Activated CD8-positive, alpha-beta memory T cell treated with anti-CD3 and anti-CD28 coated beads, Interleukin-2, amount 10 ng/mL, durations not matched to agents 7 days and 5 days (primary cell): Measurements from ENCODE around the gene GABPB1. TPM values are rescaled to one million over a fixed set of nuclear protein-coding genes. Genes with fewer than 3 reads are reported as not detected.

Experiments used
- ATAC-seq: fragments of 150-1000 bp; cut with Tn5 transposase; one replicate; pipeline ENCODE4 v1.10.0; 2021; ENCODE audit warnings: moderate library complexity
- CTCF ChIA-PET: fragments of 350-600 bp; sonication (Branson Sonifier 250); formaldehyde crosslinking; loops from one replicate; lab custom pipeline; 2021; ENCODE audit warnings: antibody characterized with exemption; lab: Charles Lee
- DNase-seq: peaks from one replicate; pipeline ENCODE4 v3.0.0-alpha.2; 2020
- H3K27ac Mint-ChIP-seq: one replicate; pipeline ENCODE4 v1.8.0; 2021; ENCODE audit warnings: mild to moderate bottlenecking, mixed read lengths
- H3K27me3 Mint-ChIP-seq: one replicate; pipeline ENCODE4 v1.8.0; 2021; ENCODE audit warnings: mixed read lengths
- H3K36me3 Mint-ChIP-seq: one replicate; pipeline ENCODE4 v1.8.0; 2021; ENCODE audit warnings: mild to moderate bottlenecking, mixed read lengths
- H3K4me1 Mint-ChIP-seq: one replicate; pipeline ENCODE4 v1.8.0; 2021; ENCODE audit warnings: mixed read lengths
- H3K4me3 Mint-ChIP-seq: one replicate; pipeline ENCODE4 v1.8.0; 2021; ENCODE audit warnings: mild to moderate bottlenecking, moderate library complexity, mixed read lengths
- H3K9me3 Mint-ChIP-seq: one replicate; pipeline ENCODE4 v1.8.0; 2022; ENCODE audit warnings: low read depth, mixed read lengths
- total RNA-seq, 2 experiments: library from RNA; stranded (reverse); gene quantifications; one replicate each; pipeline ENCODE4 v1.2.3, GENCODE V29; 2021

GABPB1 gene
- total RNA-seq, 2 experiments from 2014 or later = 31.1 to 46.8 TPM

- CTCF ChIA-PET = interaction anchor here (0.7 kb wide), 1 partner anchor 1578 kb away, joined by 3 read pairs; no protein-coding TSS in a partner anchor
- Mint-ChIP-seq H3K9me3 (no peaks in the 10 kb centered on the region), H3K4me3 (no peak overlapping the region), H3K36me3 (peaks cover 52% of the 10 kb centered on the region), H3K27me3 (no peaks in the 10 kb centered on the region), H3K27ac (no peak overlapping the region), H3K4me1 (peaks cover 16% of the 10 kb centered on the region)
- ATAC-seq (no peak), DNase-seq (no peak)
Measured at GRCh38 chr15:50363612-50364011, 8.6 kb upstream of the GABPB1 start.

- Mint-ChIP-seq H3K27me3 (no peaks in the 10 kb centered on the region), H3K9me3 (no peaks in the 10 kb centered on the region), H3K4me3 (no peak overlapping the region), H3K4me1 (peaks cover 27% of the 10 kb centered on the region), H3K27ac (no peak overlapping the region), H3K36me3 (peaks cover 59% of the 10 kb centered on the region)
- no peak for ATAC-seq
- no peak for DNase-seq
- CTCF ChIA-PET = interaction anchor here (0.7 kb wide), 1 partner anchor 1432 kb away, joined by 3 read pairs; no protein-coding TSS in a partner anchor
Measured at GRCh38 chr15:50361756-50362155, 6.8 kb upstream of the GABPB1 start.

GRCh38 chr15:50358845-50359244 is 3.8 kb upstream of the GABPB1 start:
- Mint-ChIP-seq H3K4me1 (peaks cover 35% of the 10 kb centered on the region), H3K4me3 (no peak overlapping the region), H3K9me3 (no peaks in the 10 kb centered on the region), H3K36me3 (peaks cover 58% of the 10 kb centered on the region), H3K27ac (no peak overlapping the region), H3K27me3 (no peaks in the 10 kb centered on the region)
- CTCF ChIA-PET = interaction anchor here (0.9 to 1.4 kb wide), 4 partner anchors 17 to 66 kb away, joined by 3 to 5 read pairs (median 4); partner anchors contain the start of gene USP8
- ATAC-seq (no peak), DNase-seq (peak; percentile 55)

GRCh38 chr15:50355980-50356379 is 982 bp upstream of the GABPB1 start:
- no peak for DNase-seq

GRCh38 chr15:50355619-50355905 is 564 bp upstream of the GABPB1 start:
- H3K27ac Mint-ChIP-seq = peak overlapping the region; percentile 97
- CTCF ChIA-PET = interaction anchor here (0.7 to 1.2 kb wide), 2 partner anchors 9 to 553 kb away, joined by 3 to 4 read pairs; partner anchors contain the start of gene AP4E1
- ATAC-seq (no peak), DNase-seq (no peak)
- peaks cover 52% of the 10 kb centered on the region for H3K36me3 Mint-ChIP-seq
- peak overlapping the region; percentile 85 for H3K4me3 Mint-ChIP-seq
- no peaks in the 10 kb centered on the region for H3K27me3 Mint-ChIP-seq
- no peaks in the 10 kb centered on the region for H3K9me3 Mint-ChIP-seq
- H3K4me1 Mint-ChIP-seq = peaks cover 44% of the 10 kb centered on the region

More at GRCh38 chr15:50355980-50356379, 982 bp upstream of the GABPB1 start:
- Mint-ChIP-seq H3K4me1 (peaks cover 40% of the 10 kb centered on the region), H3K27ac (peak overlapping the region; percentile 97), H3K4me3 (peak overlapping the region; percentile 85), H3K36me3 (peaks cover 54% of the 10 kb centered on the region), H3K9me3 (no peaks in the 10 kb centered on the region), H3K27me3 (no peaks in the 10 kb centered on the region)
- CTCF ChIA-PET = interaction anchor here (0.5 to 1.2 kb wide), 4 partner anchors 9 to 553 kb away, joined by 3 to 4 read pairs (median 3); partner anchors contain the start of gene AP4E1
- no peak for ATAC-seq

- Mint-ChIP-seq H3K9me3 (no peaks in the 10 kb centered on the region), H3K36me3 (peaks cover 45% of the 10 kb centered on the region), H3K27ac (peak overlapping the region; percentile 97), H3K4me3 (peak overlapping the region; percentile 85), H3K27me3 (no peaks in the 10 kb centered on the region), H3K4me1 (peaks cover 55% of the 10 kb centered on the region)
- DNase-seq (peak; percentile 78), ATAC-seq (peak; percentile 56)
- CTCF ChIA-PET = interaction anchor here (0.8 to 1.4 kb wide), 7 partner anchors 25 to 555 kb away, joined by 3 to 7 read pairs (median 3); partner anchors contain the start of genes AP4E1 and USP8
Measured at GRCh38 chr15:50353975-50354837, 792 bp downstream of the GABPB1 start.

- ATAC-seq = peak; percentile 28
Measured at GRCh38 chr15:50353251-50353974, 1.6 kb downstream of the GABPB1 start.

GRCh38 chr15:50350621-50351020 is 4.4 kb downstream of the GABPB1 start:
- CTCF ChIA-PET = interaction anchor here (1.1 to 1.2 kb wide), 2 partner anchors 35 to 105 kb away, joined by 3 to 4 read pairs; no protein-coding TSS in a partner anchor
- H3K27ac Mint-ChIP-seq = peak overlapping the region; percentile 64
- peaks cover 45% of the 10 kb centered on the region for H3K4me1 Mint-ChIP-seq
- no peak for DNase-seq
- no peak for ATAC-seq
- H3K36me3 Mint-ChIP-seq = peaks cover 29% of the 10 kb centered on the region
- H3K9me3 Mint-ChIP-seq = no peaks in the 10 kb centered on the region
- no peaks in the 10 kb centered on the region for H3K27me3 Mint-ChIP-seq
- H3K4me3 Mint-ChIP-seq = peak overlapping the region; percentile 85

More at GRCh38 chr15:50353251-50353974, 1.6 kb downstream of the GABPB1 start:
- Mint-ChIP-seq H3K36me3 (peaks cover 39% of the 10 kb centered on the region), H3K4me1 (peaks cover 53% of the 10 kb centered on the region), H3K27ac (peak overlapping the region; percentile 97), H3K27me3 (no peaks in the 10 kb centered on the region), H3K9me3 (no peaks in the 10 kb centered on the region), H3K4me3 (peak overlapping the region; percentile 85)
- peak; percentile 50 for DNase-seq
- CTCF ChIA-PET = interaction anchor here (0.5 to 1.4 kb wide), 4 partner anchors 24 to 235 kb away, joined by 3 to 7 read pairs (median 4); partner anchors contain the start of gene USP8

- H3K36me3 Mint-ChIP-seq = peaks cover 21% of the 10 kb centered on the region
- no peak overlapping the region for H3K4me3 Mint-ChIP-seq
- no peaks in the 10 kb centered on the region for H3K27me3 Mint-ChIP-seq
- H3K9me3 Mint-ChIP-seq = no peaks in the 10 kb centered on the region
- no peak overlapping the region for H3K27ac Mint-ChIP-seq
- CTCF ChIA-PET = no interaction called here
- DNase-seq (no peak), ATAC-seq (no peak)
- H3K4me1 Mint-ChIP-seq = peaks cover 23% of the 10 kb centered on the region
Measured at GRCh38 chr15:50345298-50345697, 9.7 kb downstream of the GABPB1 start.

- Mint-ChIP-seq H3K36me3 (peaks cover 25% of the 10 kb centered on the region), H3K4me3 (no peak overlapping the region), H3K9me3 (no peaks in the 10 kb centered on the region), H3K27ac (no peak overlapping the region), H3K4me1 (peaks cover 13% of the 10 kb centered on the region), H3K27me3 (no peaks in the 10 kb centered on the region)
- DNase-seq = no peak
- CTCF ChIA-PET = interaction anchor here (1.2 kb wide), 1 partner anchor 28 kb away, joined by 3 read pairs; no protein-coding TSS in a partner anchor
- no peak for ATAC-seq
Measured at GRCh38 chr15:50344006-50344464, 11.0 kb downstream of the GABPB1 start.

GRCh38 chr15:50341616-50342136 is 13.3 kb downstream of the GABPB1 start:
- DNase-seq (no peak), ATAC-seq (no peak)
- H3K36me3 Mint-ChIP-seq = peaks cover 33% of the 10 kb centered on the region
- no peaks in the 10 kb centered on the region for H3K27me3 Mint-ChIP-seq
- CTCF ChIA-PET = no interaction called here
- no peak overlapping the region for H3K27ac Mint-ChIP-seq
- no peak overlapping the region for H3K4me3 Mint-ChIP-seq
- no peaks in the 10 kb centered on the region for H3K9me3 Mint-ChIP-seq
- peaks cover 11% of the 10 kb centered on the region for H3K4me1 Mint-ChIP-seq

GRCh38 chr15:50340416-50340815 is 14.6 kb downstream of the GABPB1 start:
- H3K36me3 Mint-ChIP-seq = peaks cover 27% of the 10 kb centered on the region
- no peak overlapping the region for H3K27ac Mint-ChIP-seq
- H3K4me1 Mint-ChIP-seq = peaks cover 8% of the 10 kb centered on the region
- no peaks in the 10 kb centered on the region for H3K9me3 Mint-ChIP-seq
- CTCF ChIA-PET = interaction anchor here (0.7 to 1.1 kb wide), 3 partner anchors 12 to 476 kb away, joined by 3 read pairs; no protein-coding TSS in a partner anchor
- ATAC-seq (no peak), DNase-seq (no peak)
- H3K27me3 Mint-ChIP-seq = no peaks in the 10 kb centered on the region
- no peak overlapping the region for H3K4me3 Mint-ChIP-seq
